ENCODE results near the gene TBL1X. TPM values are rescaled to one million over a fixed set of nuclear protein-coding genes. Genes with fewer than 3 reads are reported as not detected.

TBL1X gene
- 32.5 to 34.5 TPM (median 32.7 TPM) in 3 replicates for total RNA-seq

- peak within 1 kb of the TSS; percentile 51 for H3K27ac Mint-ChIP-seq
- H3K4me3 Mint-ChIP-seq, result peak within 1 kb of the TSS; percentile 72
- DNase-seq (ENCODE audit: low spot score in 2 of 2, unreplicated experiment in 2 of 2), result peak; percentile 30 to 63
- H3K9me3 Mint-ChIP-seq, result peaks cover 8% of the 10 kb centered on the region
- H3K27me3 Mint-ChIP-seq (ENCODE audit: low read depth), result no peaks in the 10 kb centered on the region
- TF ChIP-seq, protein P1, sequence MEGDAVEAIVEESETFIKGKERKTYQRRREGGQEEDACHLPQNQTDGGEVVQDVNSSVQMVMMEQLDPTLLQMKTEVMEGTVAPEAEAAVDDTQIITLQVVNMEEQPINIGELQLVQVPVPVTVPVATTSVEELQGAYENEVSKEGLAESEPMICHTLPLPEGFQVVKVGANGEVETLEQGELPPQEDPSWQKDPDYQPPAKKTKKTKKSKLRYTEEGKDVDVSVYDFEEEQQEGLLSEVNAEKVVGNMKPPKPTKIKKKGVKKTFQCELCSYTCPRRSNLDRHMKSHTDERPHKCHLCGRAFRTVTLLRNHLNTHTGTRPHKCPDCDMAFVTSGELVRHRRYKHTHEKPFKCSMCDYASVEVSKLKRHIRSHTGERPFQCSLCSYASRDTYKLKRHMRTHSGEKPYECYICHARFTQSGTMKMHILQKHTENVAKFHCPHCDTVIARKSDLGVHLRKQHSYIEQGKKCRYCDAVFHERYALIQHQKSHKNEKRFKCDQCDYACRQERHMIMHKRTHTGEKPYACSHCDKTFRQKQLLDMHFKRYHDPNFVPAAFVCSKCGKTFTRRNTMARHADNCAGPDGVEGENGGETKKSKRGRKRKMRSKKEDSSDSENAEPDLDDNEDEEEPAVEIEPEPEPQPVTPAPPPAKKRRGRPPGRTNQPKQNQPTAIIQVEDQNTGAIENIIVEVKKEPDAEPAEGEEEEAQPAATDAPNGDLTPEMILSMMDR (IDR thresholded peaks at IDR 0.05; ENCODE audit: unreplicated experiment), result no peak
- no peaks in the 10 kb centered on the region for H3K36me3 Mint-ChIP-seq
- H3K4me1 Mint-ChIP-seq, result peaks cover 38% of the 10 kb centered on the region
These were observed at the start of gene TBL1X for GRCh38 chrX:9464435-9465371. TBL1X (plus strand) TSS chrX:9465058; CDS start chrX:9653587, 188,529 bp downstream.

DNA sequence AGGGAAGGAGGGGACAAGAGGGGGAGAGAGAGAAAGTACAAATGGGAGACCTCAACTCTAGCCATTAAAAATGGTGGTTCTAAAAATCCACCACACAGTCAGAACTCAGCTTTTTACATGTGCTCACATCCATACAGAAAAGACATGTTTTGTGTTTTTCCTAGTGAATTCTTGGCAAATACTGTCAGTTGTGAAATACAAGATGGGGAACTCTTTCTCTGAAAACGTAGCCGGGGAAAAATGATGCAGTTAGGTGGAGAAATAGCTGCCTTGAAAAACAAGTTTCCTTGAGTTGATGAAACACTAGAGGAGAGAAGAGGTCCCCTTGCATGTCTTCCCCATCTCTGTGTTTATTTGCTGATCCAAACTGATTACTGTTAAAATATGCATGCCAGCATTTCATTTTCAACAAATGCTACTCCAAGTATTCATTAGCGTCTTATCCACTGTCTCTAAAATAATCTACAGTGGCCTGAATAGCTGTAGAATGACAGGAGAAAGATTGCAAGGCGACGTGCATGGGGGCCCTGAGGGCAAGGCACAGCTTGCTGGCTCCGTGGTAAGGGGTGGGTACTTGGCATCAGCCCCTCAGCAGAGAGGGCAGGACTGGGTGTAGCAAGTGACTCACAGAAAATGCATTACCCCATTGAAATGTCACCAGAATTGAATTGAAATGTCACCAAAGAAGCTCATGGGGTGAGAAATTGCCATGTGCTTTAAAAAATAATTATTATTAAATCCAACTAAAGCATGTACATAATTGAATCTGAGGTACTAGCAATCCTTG, 48.1 kb upstream of the TBL1X start:
- Mint-ChIP-seq H3K27me3 (ENCODE audit: low read depth) (no peaks in the 10 kb centered on the region), H3K4me1 (peaks cover 22% of the 10 kb centered on the region), H3K27ac (no peak overlapping the region), H3K9me3 (peaks cover 11% of the 10 kb centered on the region), H3K4me3 (no peak overlapping the region), H3K36me3 (no peaks in the 10 kb centered on the region)
- TF ChIP-seq, protein P1 (IDR thresholded peaks at IDR 0.05; ENCODE audit: unreplicated experiment), result no peak
- no peak for DNase-seq (ENCODE audit: low spot score in 2 of 2, unreplicated experiment in 2 of 2)

DNA sequence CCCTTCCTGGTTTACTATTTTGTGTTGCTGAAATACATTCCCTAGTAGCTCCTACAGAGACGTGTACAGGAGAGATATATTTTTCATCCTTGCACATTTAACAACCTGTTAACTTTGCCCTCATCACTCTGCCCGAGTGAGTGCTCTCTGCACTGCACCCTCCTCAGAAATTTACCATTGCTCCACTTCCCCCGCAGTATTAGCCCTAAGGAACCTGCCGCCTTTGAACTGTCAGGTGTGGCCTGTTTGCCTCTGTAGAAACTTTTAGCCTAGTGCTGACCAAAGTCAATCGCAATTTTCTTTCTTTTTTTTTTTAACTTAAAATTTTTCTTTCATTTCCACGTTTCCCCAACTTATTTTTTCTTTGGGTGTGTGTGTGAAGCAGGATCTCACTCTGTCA, 46.6 kb upstream of the TBL1X start:
- no peak for DNase-seq (ENCODE audit: low spot score in 2 of 2, unreplicated experiment in 2 of 2)
- Mint-ChIP-seq H3K27ac (no peak overlapping the region), H3K9me3 (peaks cover 7% of the 10 kb centered on the region), H3K36me3 (no peaks in the 10 kb centered on the region), H3K4me1 (peaks cover 22% of the 10 kb centered on the region), H3K27me3 (ENCODE audit: low read depth) (no peaks in the 10 kb centered on the region), H3K4me3 (no peak overlapping the region)
- TF ChIP-seq, protein P1 (IDR thresholded peaks at IDR 0.05; ENCODE audit: unreplicated experiment), result no peak

GRCh38 chrX:9420275-9421265, 44.3 kb upstream of the TBL1X start:
- Mint-ChIP-seq H3K4me3 (no peak overlapping the region), H3K36me3 (no peaks in the 10 kb centered on the region), H3K4me1 (peaks cover 22% of the 10 kb centered on the region), H3K27ac (no peak overlapping the region), H3K27me3 (ENCODE audit: low read depth) (no peaks in the 10 kb centered on the region), H3K9me3 (peaks cover 19% of the 10 kb centered on the region)
- no peak for DNase-seq (ENCODE audit: low spot score in 2 of 2, unreplicated experiment in 2 of 2)
- TF ChIP-seq, protein P1 (IDR thresholded peaks at IDR 0.05; ENCODE audit: unreplicated experiment), result no peak

GRCh38 chrX:9429767-9430166, 35.1 kb upstream of the TBL1X start:
- Mint-ChIP-seq H3K27ac (no peak overlapping the region), H3K27me3 (ENCODE audit: low read depth) (no peaks in the 10 kb centered on the region), H3K4me1 (peaks cover 7% of the 10 kb centered on the region), H3K4me3 (no peak overlapping the region), H3K36me3 (no peaks in the 10 kb centered on the region), H3K9me3 (peaks cover 17% of the 10 kb centered on the region)
- TF ChIP-seq, protein P1 (IDR thresholded peaks at IDR 0.05; ENCODE audit: unreplicated experiment), result no peak
- DNase-seq (ENCODE audit: low spot score in 2 of 2, unreplicated experiment in 2 of 2), result no peak
